Measurements from ENCODE around the gene MSH3.
"Not testable (repeated sequence)": the region's sequence is repeated elsewhere in the genome, so short reads cannot be mapped to it uniquely, and the experiment has no call there.

Gene MSH3

GRCh38 chr5:80706835-80707447 is 52.5 kb downstream of the MSH3 start:
- no peak for DNase-seq (ENCODE audit: low spot score)

DNA sequence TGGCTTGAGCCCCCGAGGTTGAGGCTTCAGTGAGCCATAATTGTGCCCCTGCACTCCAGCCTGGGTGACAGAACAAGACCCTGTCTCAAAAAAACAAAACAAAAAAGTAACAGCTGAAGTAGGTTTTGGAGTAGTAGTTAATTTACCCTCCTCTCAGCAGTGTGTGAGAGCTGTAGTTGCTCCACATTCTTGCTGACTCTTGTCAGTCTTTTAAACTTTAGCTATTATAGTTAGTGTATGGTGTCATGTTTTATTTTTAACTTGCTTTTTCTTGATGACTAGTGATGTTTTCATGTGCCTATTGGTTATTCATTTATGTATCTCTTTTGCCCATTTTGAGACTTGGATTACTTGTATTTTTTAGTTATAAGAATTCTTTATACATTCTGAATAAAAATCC is 53.2 kb downstream of the MSH3 start:
- no peak for DNase-seq (ENCODE audit: low spot score)

DNA sequence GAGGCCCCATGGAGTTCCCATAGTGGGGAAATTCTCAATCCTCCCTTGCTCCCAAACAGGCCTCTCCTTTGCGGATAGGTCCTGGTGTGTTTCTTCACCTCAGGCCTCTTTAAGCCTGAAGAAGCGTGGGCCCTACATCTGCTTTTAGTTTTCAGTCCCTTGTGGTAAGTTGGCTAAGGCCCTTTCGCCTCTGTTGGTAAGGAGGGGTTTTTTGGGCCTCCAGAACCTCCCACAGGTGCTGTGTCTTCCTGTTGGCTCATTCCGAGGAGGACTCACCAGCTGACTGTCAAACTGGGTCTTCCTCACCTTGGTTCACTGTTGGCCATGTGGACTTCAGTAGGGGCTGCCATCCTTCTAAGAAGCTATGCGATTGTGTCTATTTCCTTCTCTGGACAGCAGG is 56.8 kb downstream of the MSH3 start:
- DNase-seq (ENCODE audit: low spot score): no peak

DNA sequence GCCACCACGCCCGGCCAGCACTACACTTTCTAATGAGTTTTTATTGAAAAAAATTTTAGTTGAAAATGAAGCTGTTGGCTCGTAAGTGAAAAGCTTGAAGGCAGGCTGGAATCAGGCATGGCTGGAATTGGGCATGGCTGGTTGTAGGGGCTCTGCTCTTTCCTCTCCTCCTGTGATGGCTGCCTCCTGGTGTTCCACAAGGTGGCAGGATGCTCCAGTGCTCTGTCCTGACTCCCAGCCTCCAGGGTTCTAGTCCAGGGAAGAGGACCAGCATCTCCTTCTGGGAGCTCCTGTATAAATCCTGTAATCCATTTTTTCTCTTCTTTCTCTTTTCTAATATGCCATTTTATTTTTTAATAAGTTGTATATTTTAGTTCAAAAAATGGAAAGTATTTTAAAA is 57.5 kb downstream of the MSH3 start:
- DNase-seq (ENCODE audit: low spot score): peak; percentile 65

- DNase-seq (ENCODE audit: low spot score): no peak
Measured at GRCh38 chr5:80712919-80713318, 58.5 kb downstream of the MSH3 start.

DNA sequence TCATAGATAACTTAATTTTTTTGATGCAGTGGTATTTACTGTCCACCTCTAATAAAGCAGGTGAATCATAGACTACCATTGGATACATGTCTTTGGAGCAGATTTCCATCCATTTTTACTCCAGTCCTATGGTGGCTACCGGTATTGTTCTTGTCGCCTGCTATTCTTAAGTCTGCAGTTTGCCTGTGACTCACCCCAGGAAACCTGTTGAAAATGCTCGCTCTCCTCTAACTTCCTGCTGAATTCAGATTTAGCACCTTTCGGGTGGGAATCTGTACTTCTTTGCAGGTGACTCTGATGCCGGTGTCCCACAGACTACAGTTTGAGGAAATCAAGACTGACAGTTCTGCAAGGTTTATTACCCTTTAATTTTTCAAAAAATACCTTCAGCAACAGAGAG is 59.2 kb downstream of the MSH3 start:
- DNase-seq (ENCODE audit: low spot score): no peak

DNA sequence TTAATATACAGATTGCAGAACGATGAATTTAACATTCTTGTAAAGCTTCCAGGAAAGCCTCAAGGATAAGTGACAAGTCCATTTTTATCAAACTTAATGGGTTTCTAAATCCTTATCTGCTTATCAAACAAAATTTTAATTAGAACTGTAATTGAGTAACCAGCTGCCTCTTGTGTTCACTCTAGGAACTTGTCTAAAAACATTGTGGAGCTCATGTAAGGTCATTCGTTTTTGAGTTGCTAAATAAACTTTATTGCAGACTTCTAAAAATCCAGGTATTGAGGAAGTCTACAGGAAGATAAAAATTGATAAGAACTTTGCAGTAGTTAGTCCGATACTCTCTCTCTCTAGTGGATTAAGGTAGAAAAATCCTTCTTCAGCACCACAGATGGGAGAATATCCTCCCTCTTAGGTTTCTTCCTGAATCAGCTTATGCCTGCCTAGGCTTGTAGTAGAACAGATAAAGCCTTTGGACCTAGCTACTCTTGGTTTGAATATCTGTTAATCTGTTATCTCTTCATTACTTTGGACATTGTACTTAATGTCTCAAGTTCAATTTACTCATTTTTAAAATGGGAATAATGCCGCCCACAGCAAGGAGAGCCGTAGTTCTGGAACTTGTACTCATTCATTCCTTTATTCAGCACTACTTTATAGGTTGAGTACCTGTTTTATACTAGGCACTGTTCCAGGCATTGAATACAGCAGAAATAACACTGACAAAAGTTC is 60.3 kb downstream of the MSH3 start:
- no peak for DNase-seq (ENCODE audit: low spot score)

- DNase-seq (ENCODE audit: low spot score): no peak
Measured at GRCh38 chr5:80715887-80716286, 61.4 kb downstream of the MSH3 start.

DNA sequence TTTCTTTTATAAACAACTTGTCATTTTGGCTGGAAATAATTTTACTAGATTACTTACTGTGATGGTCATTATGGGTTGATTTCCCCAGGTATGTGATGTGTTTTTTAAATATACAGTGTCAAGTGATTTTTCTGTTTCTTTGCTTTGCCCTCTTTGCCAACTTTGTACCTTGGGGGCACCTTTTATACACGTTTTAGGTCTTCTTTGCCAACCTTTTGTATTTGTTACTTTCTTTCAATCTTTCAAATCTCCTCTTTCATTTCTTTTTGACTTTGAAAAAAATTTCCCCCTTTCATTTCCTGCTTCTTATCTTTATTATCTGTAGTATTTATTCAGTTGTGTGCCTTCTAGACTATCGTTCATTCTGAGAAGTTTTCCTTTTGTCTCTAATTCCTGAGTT is 65.7 kb downstream of the MSH3 start:
- DNase-seq (ENCODE audit: low spot score): no peak

- DNase-seq (ENCODE audit: low spot score): no peak
Measured at GRCh38 chr5:80722916-80723315, 68.5 kb downstream of the MSH3 start.

DNA sequence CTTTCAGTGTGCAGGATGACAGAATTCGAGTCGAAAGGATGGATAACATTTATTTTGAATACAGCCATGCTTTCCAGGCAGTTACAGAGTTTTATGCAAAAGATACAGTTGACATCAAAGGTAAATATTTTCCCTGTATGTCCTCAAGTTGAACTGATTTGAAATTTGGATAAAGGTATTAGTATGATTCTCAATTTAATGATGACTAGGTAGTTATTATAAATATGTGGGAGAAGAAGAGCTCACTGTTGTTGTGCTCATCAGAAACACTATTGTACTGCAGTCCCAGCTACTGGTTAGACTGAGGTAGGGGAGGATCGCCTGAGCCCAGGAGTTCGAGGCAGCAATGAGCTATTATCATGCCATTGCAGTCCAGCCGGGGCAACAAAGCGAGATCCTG is 71.0 kb downstream of the MSH3 start:
- DNase-seq (ENCODE audit: low spot score): no peak

DNA sequence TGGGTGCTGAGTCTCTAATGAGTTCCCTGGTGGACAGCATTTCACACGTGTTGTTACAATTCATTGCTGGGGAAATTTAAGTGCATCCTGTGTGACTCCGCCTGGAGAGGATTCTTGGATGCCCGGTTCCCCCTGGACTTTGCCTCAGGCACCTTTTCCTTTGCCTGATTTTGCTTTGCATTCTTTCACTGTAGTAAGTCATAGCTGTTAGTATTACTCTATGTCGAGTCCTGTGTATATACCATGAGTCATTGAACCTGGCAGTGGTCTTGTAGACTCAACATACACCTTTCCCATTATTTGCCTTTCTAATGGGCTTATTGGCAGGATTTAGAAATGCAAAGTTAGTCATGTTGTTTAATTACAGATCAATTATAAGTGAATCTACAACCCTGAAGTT is 82.3 kb downstream of the MSH3 start:
- DNase-seq (ENCODE audit: low spot score): no peak

DNA sequence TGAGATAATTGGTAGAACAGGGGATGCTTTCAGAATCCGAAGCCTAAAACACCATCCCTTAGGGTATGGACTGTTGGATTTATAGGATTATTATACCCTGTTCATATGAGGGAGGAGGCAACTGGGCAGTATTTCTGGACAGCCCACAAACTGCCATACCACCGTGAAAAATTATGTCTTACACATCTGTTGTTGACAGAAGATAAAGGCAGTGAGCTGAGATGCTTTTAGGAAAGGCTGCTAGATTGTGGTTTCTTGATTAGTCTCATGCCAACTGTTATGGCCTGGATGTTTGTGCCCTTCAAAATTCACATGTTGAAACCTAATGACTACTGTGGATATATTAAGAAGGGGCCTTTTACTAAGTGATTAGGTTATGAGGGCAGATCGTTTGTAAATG is 84.0 kb downstream of the MSH3 start:
- no peak for DNase-seq (ENCODE audit: low spot score)

DNA sequence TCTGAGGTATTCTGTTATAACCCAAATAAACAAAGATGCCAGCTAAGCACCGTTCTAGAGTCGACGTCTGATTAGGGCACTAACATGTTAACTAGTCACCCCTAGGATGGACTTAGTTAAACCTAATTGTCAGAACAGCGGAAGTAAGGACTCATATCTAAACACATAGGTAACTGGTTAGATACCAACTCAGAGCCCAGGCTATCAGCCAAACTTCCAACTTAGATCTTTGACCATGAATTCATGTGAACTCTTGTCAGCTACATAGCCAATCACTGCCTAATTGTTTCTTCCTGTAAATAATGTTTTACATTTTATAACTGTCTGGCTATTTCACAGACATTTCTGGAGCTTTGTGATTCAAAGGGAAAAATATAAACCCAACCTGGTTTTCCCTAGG is 84.6 kb downstream of the MSH3 start:
- no peak for DNase-seq (ENCODE audit: low spot score)

- no peak for DNase-seq (ENCODE audit: low spot score)
Measured at GRCh38 chr5:80739496-80739895, 85.0 kb downstream of the MSH3 start.

DNA sequence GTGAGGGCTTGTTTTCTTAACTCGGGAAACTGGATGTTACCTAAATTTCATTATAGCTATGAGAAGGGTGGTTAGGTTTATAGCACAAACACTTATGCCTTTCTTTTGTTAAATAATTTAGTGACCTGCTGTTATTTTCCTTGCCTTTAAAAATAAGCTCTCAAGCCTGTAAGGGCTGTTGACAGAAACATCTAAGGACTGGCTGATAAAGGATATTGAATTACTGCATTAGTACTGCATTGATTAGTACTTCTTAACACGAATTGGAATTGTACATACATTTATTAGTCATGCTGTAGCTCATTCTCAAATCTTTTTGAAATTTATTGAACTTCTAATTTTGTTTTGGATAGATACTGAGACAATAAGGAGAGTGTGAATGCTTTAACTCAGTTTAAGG is 85.4 kb downstream of the MSH3 start:
- DNase-seq (ENCODE audit: low spot score): no peak

DNA sequence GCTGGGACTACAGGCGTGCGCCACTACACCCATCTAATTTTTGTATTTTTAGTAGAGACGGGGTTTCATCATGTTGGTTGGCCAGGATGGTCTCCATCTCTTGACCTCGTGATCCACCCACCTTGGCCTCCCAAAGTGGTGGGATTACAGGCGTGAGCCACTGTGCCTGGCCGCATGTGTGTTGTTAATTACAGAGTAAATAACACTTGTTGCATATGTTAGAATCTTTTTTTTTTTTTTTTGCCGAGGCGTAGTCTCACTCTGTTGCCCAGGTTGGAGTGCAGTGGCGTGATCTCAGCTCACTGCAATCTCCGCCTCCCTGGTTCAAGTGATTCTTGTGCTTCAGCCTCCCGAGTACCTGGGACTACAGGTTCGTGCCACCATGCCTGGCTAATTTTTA is 86.0 kb downstream of the MSH3 start:
- DNase-seq (ENCODE audit: low spot score): not testable (repeated sequence)

DNA sequence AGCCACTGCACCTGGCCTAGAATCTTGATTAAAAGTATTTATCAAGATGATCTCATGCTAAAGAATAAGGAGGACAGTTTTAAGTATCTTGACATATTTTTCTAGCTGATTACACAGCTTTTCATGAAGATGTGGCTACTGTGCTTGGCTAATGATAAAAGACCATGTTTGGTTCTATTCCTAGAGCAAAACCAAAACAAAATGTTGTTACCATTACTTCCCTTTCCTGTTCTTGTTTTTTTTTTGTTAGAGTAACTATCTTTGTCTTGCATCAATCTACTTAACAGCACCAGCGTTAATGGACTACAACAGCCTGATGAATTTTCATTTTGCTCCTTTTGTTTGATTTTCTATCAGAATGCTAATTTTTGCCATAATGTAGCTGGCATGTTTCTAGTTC is 86.5 kb downstream of the MSH3 start:
- no peak for DNase-seq (ENCODE audit: low spot score)

GRCh38 chr5:80744149-80744548 is 89.7 kb downstream of the MSH3 start:
- no peak for DNase-seq (ENCODE audit: low spot score)

GRCh38 chr5:80745490-80745889 is 91.0 kb downstream of the MSH3 start:
- DNase-seq (ENCODE audit: low spot score): no peak

DNA sequence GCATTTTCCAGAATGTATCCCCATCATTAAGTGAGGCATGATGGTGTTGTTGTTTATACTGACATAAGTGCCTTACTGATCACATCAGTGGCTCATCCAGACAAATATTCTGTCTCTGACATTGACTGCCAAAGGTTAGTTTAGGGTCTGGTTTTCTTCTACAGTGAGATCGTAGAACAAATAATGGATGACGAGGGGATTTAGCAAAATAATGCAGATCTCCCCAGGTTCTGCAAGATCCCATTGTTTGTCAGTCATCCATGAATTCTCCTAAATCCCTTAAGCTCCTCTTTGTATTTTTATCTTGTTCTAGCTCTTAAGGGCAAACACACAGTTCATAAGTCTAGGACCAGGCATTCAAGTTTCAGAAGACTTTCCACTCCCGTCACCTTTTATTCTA is 93.5 kb downstream of the MSH3 start:
- DNase-seq (ENCODE audit: low spot score): no peak

- DNase-seq (ENCODE audit: low spot score): no peak
Measured at GRCh38 chr5:80752427-80752826, 98.0 kb downstream of the MSH3 start.

GRCh38 chr5:80753712-80754111 is 99.3 kb downstream of the MSH3 start:
- DNase-seq (ENCODE audit: low spot score): no peak

- DNase-seq (ENCODE audit: low spot score): peak; percentile 62
Measured at GRCh38 chr5:80754900-80755299, 100.4 kb downstream of the MSH3 start.

All from ecto neural progenitor cell (in vitro differentiated cells).